ENCODE results near the gene TMEM196.

TMEM196 gene

DNA sequence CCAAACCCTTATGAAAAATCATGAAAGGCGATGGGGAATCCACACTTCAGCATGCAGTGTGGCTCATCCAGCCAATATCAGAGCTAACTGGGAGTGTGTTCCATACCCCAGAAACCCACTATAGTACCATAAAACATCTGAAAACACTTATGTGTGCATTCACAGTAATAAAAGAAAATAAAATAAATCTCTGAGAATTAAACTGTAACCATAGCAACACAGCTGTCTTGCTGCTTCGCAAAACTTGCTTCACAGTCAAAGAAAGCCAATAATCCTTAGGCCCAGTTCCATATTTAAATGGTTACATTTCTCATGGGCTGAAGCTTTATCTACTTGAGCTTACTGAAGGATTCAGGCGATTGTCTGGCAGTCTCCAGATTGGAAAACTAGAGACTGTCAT lies 44.7 kb downstream of the TMEM196 start:
- intact Hi-C loops (cut with DNase I; ENCODE audit: low total_unique reads): no loop called here
- Histone ChIP-seq H3K4me1 (no peaks in the 10 kb centered on the region), H3K27ac (no peak overlapping the region), H3K27me3 (no peaks in the 10 kb centered on the region), H3K36me3 (no peaks in the 10 kb centered on the region), H3K4me3 (no peak overlapping the region), H3K9me3 (no peaks in the 10 kb centered on the region)
- no peak for DNase-seq
- TF ChIP-seq CTCF (IDR thresholded peaks at IDR 0.05): no peak

GRCh38 chr7:19725770-19726169 lies 47.6 kb downstream of the TMEM196 start:
- TF ChIP-seq CTCF (IDR thresholded peaks at IDR 0.05): no peak
- Histone ChIP-seq H3K36me3 (no peaks in the 10 kb centered on the region), H3K27me3 (no peaks in the 10 kb centered on the region), H3K4me3 (no peak overlapping the region), H3K9me3 (no peaks in the 10 kb centered on the region), H3K4me1 (no peaks in the 10 kb centered on the region), H3K27ac (no peak overlapping the region)
- intact Hi-C loops (cut with DNase I; ENCODE audit: low total_unique reads): no loop called here
- no peak for DNase-seq

GRCh38 chr7:19715499-19715898 lies 57.9 kb downstream of the TMEM196 start:
- TF ChIP-seq CTCF (IDR thresholded peaks at IDR 0.05): no peak
- intact Hi-C loops (cut with DNase I; ENCODE audit: low total_unique reads): no loop called here

DNA sequence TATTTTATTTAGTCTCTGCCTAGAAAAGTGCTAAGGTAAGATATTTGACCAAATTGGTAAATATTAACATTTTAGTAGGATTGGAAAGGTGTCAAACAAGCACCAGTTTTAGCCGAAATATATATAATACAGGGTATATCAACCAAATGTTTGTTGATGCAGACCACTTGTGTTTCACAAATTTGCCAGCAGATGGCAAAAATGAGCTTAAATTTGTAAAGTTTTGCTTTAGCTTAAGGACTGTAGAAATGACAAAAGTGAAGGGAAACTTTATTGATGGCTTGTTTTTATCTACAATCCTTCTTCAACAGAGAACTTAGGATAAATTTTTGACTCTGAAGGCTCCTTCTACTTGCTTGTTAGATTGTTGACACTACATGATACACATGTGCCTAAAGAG lies 59.7 kb downstream of the TMEM196 start:
- peak; percentile 52 to 55 for TF ChIP-seq CTCF (IDR thresholded peaks at IDR 0.05)
- Histone ChIP-seq H3K9me3 (no peaks in the 10 kb centered on the region), H3K27ac (no peak overlapping the region), H3K36me3 (no peaks in the 10 kb centered on the region), H3K4me1 (peaks cover 0 to 9% (median 0%) of the 10 kb centered on the region in 4 donors), H3K4me3 (no peak overlapping the region), H3K27me3 (no peaks in the 10 kb centered on the region)
- DNase-seq: no peak
- intact Hi-C loops (cut with DNase I; ENCODE audit: low total_unique reads): no loop called here

More at GRCh38 chr7:19715499-19715898, 57.9 kb downstream of the TMEM196 start:
- no peak overlapping the region for H3K4me3 ChIP-seq
- H3K27me3 ChIP-seq: no peaks in the 10 kb centered on the region
- no peaks in the 10 kb centered on the region for H3K36me3 ChIP-seq
- no peak for DNase-seq
- H3K9me3 ChIP-seq: no peaks in the 10 kb centered on the region
- no peak overlapping the region for H3K27ac ChIP-seq
- no peaks in the 10 kb centered on the region for H3K4me1 ChIP-seq

- peak overlapping the region; percentile 74 to 91 for H3K4me3 ChIP-seq
- H3K27ac ChIP-seq: peak overlapping the region; percentile 70 to 75
- H3K9me3 ChIP-seq: no peaks in the 10 kb centered on the region
- DNase-seq: no peak
- H3K27me3 ChIP-seq: no peaks in the 10 kb centered on the region
- peaks cover 0 to under 1% (median 0%) of the 10 kb centered on the region in 3 donors for H3K36me3 ChIP-seq
- H3K4me1 ChIP-seq: peaks cover 0 to 21% (median 10%) of the 10 kb centered on the region in 4 donors
- no peak for TF ChIP-seq CTCF (IDR thresholded peaks at IDR 0.05)
- intact Hi-C loops (cut with DNase I; ENCODE audit: low total_unique reads): no loop called here
These were observed 64.2 kb downstream of the TMEM196 start for GRCh38 chr7:19709249-19709578.
